H1 (cell line): ENCODE results near the gene CTBP2. TPM values are rescaled to one million over a fixed set of nuclear protein-coding genes. Genes with fewer than 3 reads are reported as not detected.

Experiments
- CTCF ChIA-PET: fragments of 300-600 bp; sonication (Branson Sonifier 250); formaldehyde crosslinking; loops from one replicate; lab custom pipeline; 2021; ENCODE audit not compliant: partially characterized antibody; lab: Charles Lee
- POLR2A ChIA-PET: fragments of 300-600 bp; sonication (Branson Sonifier 250); formaldehyde crosslinking; loops from one replicate; lab custom pipeline; 2021; ENCODE audit warnings: inconsistent platforms; ENCODE audit not compliant: partially characterized antibody; lab: Charles Lee
- DNase-seq, 2 experiments: peaks; one replicate each; pipeline versions ENCODE4 v3.0.0 to v3.0.0-alpha.2; 2010 to 2022; ENCODE audit warnings: low spot score in 2 of 2, low read depth in 1 of 2, mixed read lengths in 1 of 2
- FAIRE-seq: peaks from 2 replicates; lab custom pipeline; 2011; peaks lifted over from hg19 to GRCh38; lab: Jason Lieb, UNC
- H2AFZ ChIP-seq: 2 replicates; pipeline ENCODE4 v1.8.1; 2012; ENCODE audit warnings: low read length, inconsistent platforms
- H2AK5ac ChIP-seq: 2 replicates; pipeline ENCODE4 v1.6.1; 2013; ENCODE audit warnings: low read depth, low read length
- H2BK120ac ChIP-seq: replicated peaks from 2 replicates; pipeline ENCODE3; 2013; ENCODE audit warnings: low read depth, low read length, inconsistent platforms
- H2BK12ac ChIP-seq: 2 replicates; pipeline ENCODE4 v1.6.1; 2013; ENCODE audit warnings: low read depth, low read length
- H2BK15ac ChIP-seq: 2 replicates; pipeline ENCODE4 v1.6.1; 2013; ENCODE audit warnings: low read length
- H2BK20ac ChIP-seq: 2 replicates; pipeline ENCODE4 v1.6.1; 2013; ENCODE audit warnings: low read length
- H2BK5ac ChIP-seq: 2 replicates; pipeline ENCODE4 v1.6.1; 2013; ENCODE audit warnings: low read depth, low read length
- H3K14ac ChIP-seq: 2 replicates; pipeline ENCODE4 v1.6.1; 2013; ENCODE audit warnings: inconsistent platforms; ENCODE audit not compliant: insufficient read length
- H3K18ac ChIP-seq: 2 replicates; pipeline ENCODE4 v1.6.1; 2013; ENCODE audit warnings: low read length; ENCODE audit errors: extremely low read depth
- H3K23ac ChIP-seq: 2 replicates; pipeline ENCODE4 v1.6.1; 2013; ENCODE audit warnings: inconsistent platforms; ENCODE audit not compliant: insufficient read length
- H3K23me2 ChIP-seq: 2 replicates; pipeline ENCODE4 v1.6.1; 2013; ENCODE audit warnings: low read depth, low read length
- H3K27ac ChIP-seq: 2 replicates; pipeline ENCODE4 v1.6.1; 2011; ENCODE audit warnings: low read depth, low read length, inconsistent platforms
- H3K27me3 ChIP-seq, 4 experiments: replicated peaks in 1 of 4; 1 replicate in 1 of 4; 2 replicates in 3 of 4; pipeline versions ENCODE4 v1.6.1 to v1.8.1; 2011 to 2013; ENCODE audit warnings: low read length in 3 of 4, mild to moderate bottlenecking in 3 of 4, inconsistent platforms in 2 of 4, mixed read lengths in 2 of 4, moderate library complexity in 1 of 4; ENCODE audit not compliant: control insufficient read depth in 3 of 4, insufficient read depth in 3 of 4; ENCODE audit errors: extremely low read depth in 1 of 4
- H3K36me3 ChIP-seq, 4 experiments: 2 replicates each; pipeline versions ENCODE4 v1.6.1 to v1.8.1; 2011 to 2013; ENCODE audit warnings: mild to moderate bottlenecking in 4 of 4, low read length in 3 of 4, moderate library complexity in 2 of 4, control low read depth in 1 of 4, inconsistent platforms in 1 of 4; ENCODE audit not compliant: insufficient read depth in 4 of 4, control insufficient read depth in 2 of 4
- H3K4ac ChIP-seq: replicated peaks from 2 replicates; pipeline ENCODE3; 2013; ENCODE audit warnings: low read length, low read depth, mixed read lengths, inconsistent platforms; ENCODE audit not compliant: insufficient read length
- H3K4me1 ChIP-seq, 4 experiments: replicated peaks in 1 of 4; 1 replicate in 1 of 4; 2 replicates in 3 of 4; pipeline versions ENCODE4 v1.6.1 to v1.8.1; 2011 to 2013; ENCODE audit warnings: low read length in 3 of 4, inconsistent platforms in 2 of 4, mixed read lengths in 1 of 4; ENCODE audit not compliant: insufficient read depth in 4 of 4, control insufficient read depth in 3 of 4
- H3K4me2 ChIP-seq, 2 experiments: 2 replicates each; pipeline versions ENCODE4 v1.6.1 to v1.8.1; 2011 to 2013; ENCODE audit warnings: low read depth in 2 of 2, low read length in 2 of 2, control low read depth in 1 of 2, inconsistent platforms in 1 of 2, mild to moderate bottlenecking in 1 of 2; ENCODE audit not compliant: insufficient read depth in 1 of 2
- H3K4me3 ChIP-seq, 4 experiments: fragments of 200-600, 300-600 bp in 1 of 4; sonication (generic), shearing (Covaris generic), sonication (Bioruptor Twin) in 1 of 4; 2 replicates each; pipeline versions ENCODE4 v1.5.1 to v1.8.1; 2011 to 2016; ENCODE audit warnings: low read length in 4 of 4, low read depth in 3 of 4, control low read depth in 2 of 4, inconsistent platforms in 2 of 4, mild to moderate bottlenecking in 2 of 4, mixed read lengths in 1 of 4, moderate library complexity in 1 of 4; ENCODE audit not compliant: insufficient read depth in 2 of 4; ENCODE audit errors: extremely low read depth in 1 of 4
- H3K56ac ChIP-seq: replicated peaks from 2 replicates; pipeline ENCODE3; 2013; ENCODE audit warnings: low read depth, mild to moderate bottlenecking, mixed read lengths, low read length, inconsistent platforms; ENCODE audit not compliant: insufficient read length
- H3K79me1 ChIP-seq: 2 replicates; pipeline ENCODE4 v1.6.1; 2013; ENCODE audit warnings: low read depth, low read length, control low read depth
- H3K79me2 ChIP-seq, 2 experiments: 2 replicates each; pipeline versions ENCODE4 v1.6.1 to v1.8.1; 2012 to 2013; ENCODE audit warnings: low read length in 2 of 2, mild to moderate bottlenecking in 2 of 2, inconsistent platforms in 1 of 2; ENCODE audit not compliant: insufficient read depth in 2 of 2, control insufficient read depth in 1 of 2
- H3K9ac ChIP-seq, 4 experiments: replicated peaks in 1 of 4; 1 replicate in 1 of 4; 2 replicates in 3 of 4; pipeline versions ENCODE4 v1.6.1 to v1.8.1; 2011 to 2013; ENCODE audit warnings: low read depth in 3 of 4, low read length in 3 of 4, control low read depth in 2 of 4, mild to moderate bottlenecking in 2 of 4, moderate library complexity in 2 of 4, inconsistent platforms in 1 of 4; ENCODE audit errors: extremely low read depth in 1 of 4
- H3K9me3 ChIP-seq, 2 experiments: 2 replicates each; pipeline versions ENCODE4 v1.6.1 to v1.8.1; 2012 to 2013; ENCODE audit warnings: mild to moderate bottlenecking in 2 of 2, moderate library complexity in 2 of 2, control low read depth in 1 of 2, inconsistent platforms in 1 of 2, low read depth in 1 of 2, low read length in 1 of 2, mixed read lengths in 1 of 2; ENCODE audit not compliant: insufficient read depth in 2 of 2
- H4K20me1 ChIP-seq, 2 experiments: replicated peaks in 1 of 2; 2 replicates each; pipeline versions ENCODE3 to v1.8.1; 2011 to 2013; ENCODE audit warnings: inconsistent platforms in 2 of 2, low read length in 2 of 2, mild to moderate bottlenecking in 1 of 2; ENCODE audit not compliant: insufficient read depth in 2 of 2, control insufficient read depth in 1 of 2
- H4K5ac ChIP-seq: 2 replicates; pipeline ENCODE4 v1.6.1; 2013; ENCODE audit warnings: low read length, low read depth, mixed read lengths, inconsistent platforms; ENCODE audit not compliant: insufficient read length
- H4K8ac ChIP-seq: 2 replicates; pipeline ENCODE4 v1.8.0; 2013; ENCODE audit warnings: mild to moderate bottlenecking, moderate library complexity, low read length, inconsistent platforms; ENCODE audit not compliant: insufficient read depth; ENCODE audit errors: extremely low read depth
- H4K91ac ChIP-seq: replicated peaks from 2 replicates; pipeline ENCODE3; 2013; ENCODE audit warnings: low read length, mixed read lengths, inconsistent platforms; ENCODE audit not compliant: insufficient read length
- EGR1 ChIP-seq: IDR thresholded peaks from 2 replicates; pipeline ENCODE4 v1.6.1; 2011; ENCODE audit warnings: low read depth, low read length, borderline replicate concordance
- FOSL1 ChIP-seq: IDR thresholded peaks from 2 replicates; pipeline ENCODE4 v1.6.1; 2011; ENCODE audit warnings: mild to moderate bottlenecking, low read depth, low read length, moderate library complexity; ENCODE audit not compliant: insufficient read depth
- HDAC2 ChIP-seq, 2 experiments: fragments of 300-600 bp in 1 of 2; sonication (generic) in 1 of 2; IDR thresholded peaks; 2 replicates each; pipeline ENCODE4 v1.6.1; 2011 to 2012; ENCODE audit warnings: low read depth in 2 of 2, low read length in 2 of 2, mild to moderate bottlenecking in 2 of 2, moderate library complexity in 2 of 2, borderline replicate concordance in 1 of 2, inconsistent platforms in 1 of 2
- KDM4A ChIP-seq: IDR thresholded peaks from one replicate; pipeline ENCODE4 v1.7.1; 2012; ENCODE audit warnings: low read depth, mild to moderate bottlenecking, moderate library complexity, low read length, inconsistent platforms; ENCODE audit not compliant: severe bottlenecking
- NANOG ChIP-seq: IDR thresholded peaks from 2 replicates; pipeline ENCODE4 v1.6.1; 2011; ENCODE audit warnings: low read length, low read depth, mild to moderate bottlenecking, inconsistent platforms; ENCODE audit not compliant: insufficient read depth, poor library complexity, severe bottlenecking
- NRF1 ChIP-seq: IDR thresholded peaks from 2 replicates; pipeline ENCODE4 v1.6.1; 2011; ENCODE audit warnings: mild to moderate bottlenecking, low read depth, low read length, improper control_type of control experiment
- PHF8 ChIP-seq: fragments of 200-600 bp; sonication (generic); conservative IDR thresholded peaks from 2 replicates; pipeline ENCODE4 v1.7.1; 2012; ENCODE audit warnings: low read depth, mild to moderate bottlenecking, inconsistent platforms, low read length, moderate library complexity
- WGBS, 2 experiments: shearing (Covaris generic) in 1 of 2; methylation state at CpG; one replicate each; pipeline versions ENCODE4 v1.1.6 to v1.1.7; 2013 to 2015; ENCODE audit warnings: low lambda C conversion rate in 2 of 2, mixed read lengths in 2 of 2, inconsistent platforms in 1 of 2, low coverage in 1 of 2, missing lambda C conversion rate in 1 of 2; ENCODE audit not compliant: insufficient replicate concordance in 2 of 2, insufficient coverage in 1 of 2, insufficient read length in 1 of 2; ENCODE audit errors: extremely low coverage in 1 of 2, missing lambda C conversion rate in 1 of 2; 5-methylcytosine and 5-hydroxymethylcytosine counted together
- polyA plus RNA-seq, 7 experiments: library from polyadenylated mRNA; depleted of rRNA in 3 of 7; stranded (reverse) in 5 of 7; unstranded in 2 of 7; fragments of >200 nt in 5 of 7; fragments of 200-250 nt in 2 of 7; gene quantifications; 1 replicate in 5 of 7; 2 replicates in 1 of 7; 4 replicates in 1 of 7; pipeline versions ENCODE4 v1.2.1 to v1.2.3, GENCODE V29; 2011 to 2013; ENCODE audit warnings: missing spikeins in 2 of 7, mixed read lengths in 2 of 7
- total RNA-seq: library from RNA; stranded (reverse); fragmentation: NEBNext Ultra II Directional; extraction: Animal tissue kit (Norgen Biotek cat#: 25700); gene quantifications from 2 replicates; pipeline ENCODE4 v1.2.1, GENCODE V29; 2021
- TF ChIP-seq, protein P1 (sequence below): IDR thresholded peaks from 2 replicates; pipeline ENCODE4 v1.6.1; 2012; ENCODE audit warnings: low read length, inconsistent platforms

CTBP2 gene
- total and polyA plus RNA-seq, 2 of the 8 experiments (the other 6 are each of a cell fraction or from before 2014, with no cell fraction given): 208 to 221 TPM

DNA sequence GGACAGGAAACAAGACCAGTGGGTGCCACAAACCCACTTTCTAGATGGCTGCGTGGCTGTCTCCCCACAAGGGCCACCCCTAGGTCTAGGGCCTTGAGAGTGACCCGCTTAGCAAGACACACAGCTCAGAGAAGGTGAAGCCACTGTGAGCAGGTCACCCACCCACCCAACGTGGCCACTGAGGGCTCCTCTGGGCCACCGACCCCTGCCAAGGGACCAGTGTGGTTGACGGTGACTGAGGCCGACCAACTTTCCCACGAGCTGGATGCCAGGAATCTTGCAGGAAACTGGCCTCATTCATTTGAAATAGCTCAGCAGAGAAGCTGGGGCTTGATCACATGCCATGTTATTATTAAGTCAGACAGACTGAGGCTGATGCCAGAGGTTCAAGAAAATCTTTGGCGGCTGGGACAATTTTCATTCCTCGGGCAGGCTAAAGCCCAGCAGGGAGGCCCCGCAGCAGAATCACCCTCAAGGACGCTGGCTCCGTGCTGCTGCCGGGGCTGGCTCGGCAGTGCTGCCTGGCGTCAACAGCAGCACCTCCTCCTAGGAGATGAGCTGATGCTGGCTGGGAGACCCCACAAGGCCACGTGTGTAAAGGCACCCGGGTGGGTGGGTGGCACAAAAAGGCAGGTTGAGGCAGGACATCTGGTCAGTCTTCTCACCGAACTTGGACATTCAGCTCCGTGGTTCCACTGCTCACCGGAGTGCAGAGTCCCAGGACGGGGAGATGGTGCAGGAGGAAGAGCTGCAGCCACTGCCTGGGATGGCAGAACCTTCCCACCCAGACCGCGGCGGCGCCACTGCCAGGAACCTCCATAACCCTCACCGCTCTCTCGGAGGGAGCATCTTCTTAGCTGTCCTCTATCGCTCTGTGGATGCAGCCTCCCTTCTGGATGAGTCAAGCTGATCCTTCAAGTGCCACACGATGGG lies 160.7 kb downstream of the CTBP2 start:
- DNase-seq: no peak
- Histone ChIP-seq H2BK20ac (no peak overlapping the region), H3K14ac (no peak overlapping the region), H2BK12ac (no peak overlapping the region), H4K91ac (no peak overlapping the region), H2BK120ac (no peak overlapping the region), H3K4me3 (no peak overlapping the region), H3K23ac (no peak overlapping the region), H3K4me2 (no peak overlapping the region), H2AK5ac (no peak overlapping the region), H3K4me1 (peaks cover 0 to 2% (median 0%) of the 10 kb centered on the region in 4 experiments; a peak in 1 of 7 replicates), H3K18ac (no peak overlapping the region), H3K56ac (no peak overlapping the region), H3K9ac (no peak overlapping the region), H3K79me1 (peaks cover 18% of the 10 kb centered on the region), H4K5ac (no peak overlapping the region), H3K27me3 (no peaks in the 10 kb centered on the region), H3K4ac (no peak overlapping the region), H2AFZ (no peak overlapping the region), H3K79me2 (peaks cover 0 to 35% of the 10 kb centered on the region in 2 experiments; a peak in 2 of 4 replicates), H2BK5ac (no peak overlapping the region; the same call in 1 of the 2 replicates), H4K8ac (no peak overlapping the region; the same call in 1 of the 2 replicates), H3K9me3 (no peaks in the 10 kb centered on the region), H4K20me1 (peaks cover 34 to 42% of the 10 kb centered on the region in 2 experiments), H3K36me3 (peaks cover 36 to 96% (median 64%) of the 10 kb centered on the region in 4 experiments), H3K27ac (no peak overlapping the region), H3K23me2 (no peaks in the 10 kb centered on the region), H2BK15ac (no peak overlapping the region)
- no peak for FAIRE-seq
- 92% methylated on average over 26 of the region's 29 CpGs; no CpG with 5 or more reads in 1 of the 2 experiments for WGBS, 2 experiments
- POLR2A ChIA-PET: interaction anchor here (1.0 to 2.5 kb wide), 3 partner anchors 11 to 84 kb away, joined by 3 to 9 read pairs (median 3); no protein-coding TSS in a partner anchor
- CTCF ChIA-PET: interaction anchor here (0.6 to 1.4 kb wide), 9 partner anchors 8 to 351 kb away, joined by 3 to 5 read pairs (median 3); no protein-coding TSS in a partner anchor
- no peak for TF ChIP-seq PHF8
- TF ChIP-seq FOSL1: no peak
- TF ChIP-seq NRF1: no peak
- TF ChIP-seq, protein P1, sequence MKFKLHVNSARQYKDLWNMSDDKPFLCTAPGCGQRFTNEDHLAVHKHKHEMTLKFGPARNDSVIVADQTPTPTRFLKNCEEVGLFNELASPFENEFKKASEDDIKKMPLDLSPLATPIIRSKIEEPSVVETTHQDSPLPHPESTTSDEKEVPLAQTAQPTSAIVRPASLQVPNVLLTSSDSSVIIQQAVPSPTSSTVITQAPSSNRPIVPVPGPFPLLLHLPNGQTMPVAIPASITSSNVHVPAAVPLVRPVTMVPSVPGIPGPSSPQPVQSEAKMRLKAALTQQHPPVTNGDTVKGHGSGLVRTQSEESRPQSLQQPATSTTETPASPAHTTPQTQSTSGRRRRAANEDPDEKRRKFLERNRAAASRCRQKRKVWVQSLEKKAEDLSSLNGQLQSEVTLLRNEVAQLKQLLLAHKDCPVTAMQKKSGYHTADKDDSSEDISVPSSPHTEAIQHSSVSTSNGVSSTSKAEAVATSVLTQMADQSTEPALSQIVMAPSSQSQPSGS: no peak
- TF ChIP-seq NANOG: no peak
- no peak for TF ChIP-seq HDAC2 (IDR thresholded peaks at IDR 0.05; ENCODE audit: borderline replicate concordance in 1 of 2, low read depth in 2 of 2, low read length in 2 of 2)
- no peak for TF ChIP-seq EGR1
- no peak for TF ChIP-seq KDM4A
